H7 (cell line): Measurements from ENCODE around the gene KIR2DL4. TPM values are rescaled to one million over a fixed set of nuclear protein-coding genes. Genes with fewer than 3 reads are reported as not detected.
"Not testable (repeated sequence)": the region's sequence is repeated elsewhere in the genome, so short reads cannot be mapped to it uniquely, and the experiment has no call there.

Experiments
- DNase-seq: peaks from one replicate; pipeline ENCODE4 v3.0.0; 2012
- H3K27me3 ChIP-seq: 2 replicates; pipeline ENCODE4 v1.6.0; 2011; ENCODE audit warnings: mild to moderate bottlenecking, low read length; ENCODE audit not compliant: control insufficient read depth, insufficient read depth
- H3K36me3 ChIP-seq: replicated peaks from 2 replicates; pipeline ENCODE4 v1.5.1; 2011; ENCODE audit warnings: low read length; ENCODE audit not compliant: control insufficient read depth, insufficient read depth
- H3K4me3 ChIP-seq: 2 replicates; pipeline ENCODE4 v1.5.1; 2011; ENCODE audit warnings: low read depth, mild to moderate bottlenecking, control low read depth, low read length, moderate library complexity; ENCODE audit not compliant: insufficient read depth
- total RNA-seq: library from RNA; depleted of rRNA; stranded (reverse); fragments of >200 nt; shearing (Covaris generic); gene quantifications from 2 replicates; pipeline ENCODE4 v1.2.3, GENCODE V29; 2014

Gene KIR2DL4
- total RNA-seq, 1 experiment from 2014 or later, result not detected

- H3K27me3 ChIP-seq, DNase-seq, H3K4me3 ChIP-seq, H3K36me3 ChIP-seq: not testable (repeated sequence)
Measured at GRCh38 chr19:54786091-54786723, 17.2 kb upstream of the KIR2DL4 start.

GRCh38 chr19:54788154-54788553, 15.3 kb upstream of the KIR2DL4 start:
- H3K4me3 ChIP-seq, H3K36me3 ChIP-seq, DNase-seq, H3K27me3 ChIP-seq: not testable (repeated sequence)

- no peaks in the 10 kb centered on the region for H3K27me3 ChIP-seq
- DNase-seq, result no peak
- H3K4me3 ChIP-seq, result no peak overlapping the region
- no peaks in the 10 kb centered on the region for H3K36me3 ChIP-seq
Measured at GRCh38 chr19:54790711-54791110, 12.7 kb upstream of the KIR2DL4 start.

DNA sequence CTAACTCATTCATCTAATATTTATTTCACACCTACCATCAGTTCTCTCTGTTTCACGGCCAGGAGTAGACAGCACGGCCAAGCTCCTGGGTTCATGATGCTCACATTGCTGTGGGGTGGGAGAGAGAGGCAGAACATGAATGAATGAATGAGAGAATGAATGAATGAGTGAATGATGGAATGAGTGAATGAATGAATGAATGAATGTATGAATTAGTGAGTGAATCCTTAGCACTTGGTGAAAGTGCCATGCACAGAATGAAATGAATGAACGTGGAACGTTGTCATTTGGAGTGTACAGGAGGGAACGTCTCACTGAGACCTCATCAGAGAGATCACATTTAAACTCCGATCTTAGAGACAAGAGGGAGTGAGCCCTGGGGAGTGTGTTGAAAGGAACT, 11.9 kb upstream of the KIR2DL4 start:
- DNase-seq, result no peak
- H3K36me3 ChIP-seq, result no peaks in the 10 kb centered on the region
- no peaks in the 10 kb centered on the region for H3K27me3 ChIP-seq
- no peak overlapping the region for H3K4me3 ChIP-seq

DNA sequence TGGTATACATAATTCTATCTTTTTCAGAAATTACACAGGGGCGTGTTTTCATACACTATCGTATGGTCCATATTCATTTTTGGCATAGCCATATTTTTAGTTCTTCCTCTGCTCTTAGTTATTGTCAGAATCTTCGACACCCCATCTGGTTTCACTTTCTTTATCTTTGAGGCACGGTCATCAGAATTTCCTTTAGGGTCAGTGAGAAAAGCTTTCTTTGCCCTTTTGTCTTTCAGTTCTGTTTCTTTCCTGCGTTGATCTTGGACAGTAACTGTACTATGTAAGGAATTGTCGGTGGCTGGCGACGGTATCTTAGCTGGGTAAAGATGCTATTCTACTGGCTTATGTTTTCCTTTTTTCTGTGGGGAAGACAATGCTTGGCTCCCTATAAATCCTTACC, 10.6 kb upstream of the KIR2DL4 start:
- DNase-seq, result no peak
- Histone ChIP-seq H3K4me3 (no peak overlapping the region), H3K27me3 (no peaks in the 10 kb centered on the region), H3K36me3 (no peaks in the 10 kb centered on the region)

GRCh38 chr19:54795758-54796157, 7.7 kb upstream of the KIR2DL4 start:
- DNase-seq, result no peak

DNA sequence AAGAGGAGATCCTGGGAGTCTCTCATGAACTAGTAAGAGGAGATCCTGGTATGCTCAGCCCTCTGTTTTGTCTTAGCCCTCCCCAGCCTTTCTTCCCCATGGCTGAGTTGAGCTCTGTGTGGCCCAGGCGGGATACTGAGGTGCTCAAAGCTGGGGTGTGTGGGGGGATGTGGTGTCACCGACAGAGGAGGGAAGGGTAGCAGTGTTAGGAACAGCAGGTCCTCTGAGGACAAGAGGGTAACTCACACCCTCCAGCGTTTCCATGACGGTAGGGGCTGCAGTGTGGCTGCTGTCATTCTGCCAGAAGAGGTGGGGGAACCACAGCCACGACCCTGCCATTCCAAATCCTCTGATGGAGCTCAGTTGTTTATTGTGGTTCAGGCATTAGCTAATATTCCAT, 691 bp downstream of the KIR2DL4 start:
- H3K27me3 ChIP-seq, result no peaks in the 10 kb centered on the region
- no peak overlapping the region for H3K4me3 ChIP-seq
- H3K36me3 ChIP-seq, result no peaks in the 10 kb centered on the region
- no peak for DNase-seq

More at GRCh38 chr19:54795758-54796157, 7.7 kb upstream of the KIR2DL4 start:
- Histone ChIP-seq H3K27me3 (no peaks in the 10 kb centered on the region), H3K36me3 (no peaks in the 10 kb centered on the region), H3K4me3 (no peak overlapping the region)

DNA sequence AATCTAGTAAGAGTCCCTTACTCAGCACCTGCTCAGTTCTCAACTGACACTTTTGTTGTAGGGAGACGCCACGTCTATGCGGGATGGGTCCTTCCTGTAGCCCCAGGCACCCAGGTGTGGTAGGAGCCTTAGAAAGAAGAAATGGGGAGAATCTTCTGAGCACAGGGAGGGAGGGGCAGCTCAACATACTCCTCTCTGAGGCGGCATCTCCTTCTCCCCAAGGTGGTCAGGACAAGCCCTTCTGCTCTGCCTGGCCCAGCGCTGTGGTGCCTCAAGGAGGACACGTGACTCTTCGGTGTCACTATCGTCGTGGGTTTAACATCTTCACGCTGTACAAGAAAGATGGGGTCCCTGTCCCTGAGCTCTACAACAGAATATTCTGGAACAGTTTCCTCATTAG, 1.2 kb downstream of the KIR2DL4 start:
- no peak for DNase-seq
- Histone ChIP-seq H3K36me3 (no peaks in the 10 kb centered on the region), H3K4me3 (no peak overlapping the region), H3K27me3 (no peaks in the 10 kb centered on the region)

DNA sequence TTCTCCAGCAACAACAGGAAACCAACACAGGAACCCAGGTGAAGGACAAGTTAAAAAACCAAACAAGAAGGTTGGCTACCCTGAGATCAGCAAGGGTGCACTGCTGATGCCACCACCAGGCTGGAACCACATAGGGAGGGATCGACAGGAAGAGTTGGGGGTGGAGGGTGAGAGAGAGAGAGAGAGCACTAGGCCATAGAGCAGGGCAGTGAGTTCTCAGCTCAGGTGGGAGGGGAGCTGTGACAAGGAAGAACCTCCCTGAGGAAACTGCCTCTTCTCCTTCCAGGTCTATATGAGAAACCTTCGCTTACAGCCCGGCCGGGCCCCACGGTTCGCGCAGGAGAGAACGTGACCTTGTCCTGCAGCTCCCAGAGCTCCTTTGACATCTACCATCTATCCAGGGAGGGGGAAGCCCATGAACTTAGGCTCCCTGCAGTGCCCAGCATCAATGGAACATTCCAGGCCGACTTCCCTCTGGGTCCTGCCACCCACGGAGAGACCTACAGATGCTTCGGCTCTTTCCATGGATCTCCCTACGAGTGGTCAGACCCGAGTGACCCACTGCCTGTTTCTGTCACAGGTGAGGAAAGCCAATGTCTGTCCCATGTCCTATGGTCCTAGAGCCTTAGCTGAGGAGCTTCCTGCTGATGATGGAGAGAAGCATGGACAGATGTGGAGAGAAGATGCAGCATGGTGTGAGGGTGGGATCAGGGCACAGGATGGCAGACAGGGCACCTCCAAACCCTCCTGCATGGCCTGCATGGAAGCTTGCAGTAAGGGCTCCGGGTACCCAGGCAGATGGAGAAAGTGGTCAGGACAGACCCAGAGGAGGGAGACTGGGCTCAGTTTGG, 2.5 kb downstream of the KIR2DL4 start:
- Histone ChIP-seq H3K27me3 (no peaks in the 10 kb centered on the region), H3K36me3 (no peaks in the 10 kb centered on the region), H3K4me3 (no peak overlapping the region)
- no peak for DNase-seq

DNA sequence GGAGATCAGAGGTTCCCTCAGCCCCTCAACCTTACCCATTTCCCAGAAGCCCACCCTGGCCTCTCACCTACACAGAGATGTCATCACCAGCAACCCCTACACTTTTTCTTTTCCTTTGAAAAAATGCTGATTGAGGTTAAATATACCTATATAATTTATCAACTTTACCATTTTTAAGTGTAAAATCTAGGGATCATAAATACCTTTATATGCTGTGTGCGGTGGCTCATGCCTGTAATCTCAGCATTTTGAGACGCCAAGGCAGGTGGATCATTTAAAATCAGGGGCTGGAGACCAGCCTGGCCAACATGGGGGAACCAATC, 3.1 kb downstream of the KIR2DL4 start:
- H3K4me3 ChIP-seq, result no peak overlapping the region
- H3K36me3 ChIP-seq, result no peaks in the 10 kb centered on the region
- no peaks in the 10 kb centered on the region for H3K27me3 ChIP-seq
- no peak for DNase-seq

- not testable (repeated sequence) for H3K4me3 ChIP-seq, H3K27me3 ChIP-seq, DNase-seq, H3K36me3 ChIP-seq
Measured at GRCh38 chr19:54814571-54814970, 11.2 kb downstream of the KIR2DL4 start.

- not testable (repeated sequence) for H3K36me3 ChIP-seq, H3K4me3 ChIP-seq, H3K27me3 ChIP-seq, DNase-seq
Measured at GRCh38 chr19:54816251-54816650, 12.8 kb downstream of the KIR2DL4 start, which contains the start of gene KIR3DL1. TSS of gene KIR3DL1 (plus strand) at chr19:54816468.

GRCh38 chr19:54817670-54818536, 14.5 kb downstream of the KIR2DL4 start:
- no peaks in the 10 kb centered on the region for H3K36me3 ChIP-seq
- H3K4me3 ChIP-seq, result no peak overlapping the region
- DNase-seq, result no peak
- no peaks in the 10 kb centered on the region for H3K27me3 ChIP-seq

- H3K36me3 ChIP-seq, DNase-seq: not testable (repeated sequence)
Measured at GRCh38 chr19:54824416-54824815, 21.0 kb downstream of the KIR2DL4 start.

DNA sequence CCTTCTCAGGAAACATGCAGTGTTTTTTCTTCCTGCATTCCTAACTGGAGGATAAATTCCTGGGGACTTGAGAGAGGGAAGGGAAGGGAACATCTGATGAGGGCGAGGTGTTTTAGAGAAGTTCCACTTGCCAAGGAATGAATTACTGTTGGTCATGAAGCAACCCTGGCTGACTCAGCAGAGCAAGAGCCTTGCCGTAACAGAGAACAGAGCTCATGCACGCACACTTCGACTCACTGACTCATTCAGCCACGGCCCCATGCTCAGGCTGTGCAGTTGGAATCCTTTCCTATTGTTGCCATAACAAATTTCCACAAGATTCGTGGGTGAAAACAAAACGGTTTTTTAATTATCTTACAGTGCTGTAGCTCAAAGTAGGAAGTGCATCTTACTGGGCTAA, 21.9 kb downstream of the KIR2DL4 start:
- H3K27me3 ChIP-seq, H3K4me3 ChIP-seq, H3K36me3 ChIP-seq, DNase-seq: not testable (repeated sequence)

More at GRCh38 chr19:54824416-54824815, 21.0 kb downstream of the KIR2DL4 start:
- not testable (repeated sequence) for H3K4me3 ChIP-seq, H3K27me3 ChIP-seq
